SU-DHL-6 (cell line): Measurements from ENCODE around the gene ACAA1.

Experiments used
- EZH2phosphoT487 ChIP-seq: fragments of 200-600 bp; sonication (generic), shearing (Covaris generic); conservative IDR thresholded peaks from 2 replicates; pipeline ENCODE4 v1.6.1; 2018; ENCODE audit warnings: mild to moderate bottlenecking, antibody characterized with exemption, low read length, moderate library complexity, mixed read lengths
- TF ChIP-seq, protein P1 (sequence below): fragments of 200-600 bp; sonication (generic); IDR thresholded peaks from one replicate; pipeline ENCODE4 v1.5.1; 2017; ENCODE audit warnings: antibody characterized with exemption, mild to moderate bottlenecking, low read length, moderate library complexity; ENCODE audit not compliant: insufficient read depth, poor library complexity, severe bottlenecking

DNA sequence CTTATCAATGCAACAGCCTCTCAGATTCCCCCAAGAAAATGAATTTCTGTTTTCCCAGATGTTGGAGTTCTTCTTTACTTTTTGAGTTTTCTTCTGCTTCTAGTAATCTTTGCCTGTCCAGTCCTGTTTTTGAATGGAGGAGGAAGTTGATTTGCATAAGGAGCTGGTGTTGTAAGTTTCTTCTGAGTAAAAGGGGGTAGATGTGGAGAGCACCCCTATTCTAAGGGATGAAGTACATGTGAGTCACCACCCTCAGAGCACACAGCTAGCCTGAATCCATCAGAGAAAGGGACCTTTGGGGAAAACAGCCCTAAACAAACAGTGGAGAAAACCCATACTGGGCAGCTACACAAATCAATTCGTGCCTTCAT, 34.5 kb downstream of the ACAA1 start:
- TF ChIP-seq, protein P1, sequence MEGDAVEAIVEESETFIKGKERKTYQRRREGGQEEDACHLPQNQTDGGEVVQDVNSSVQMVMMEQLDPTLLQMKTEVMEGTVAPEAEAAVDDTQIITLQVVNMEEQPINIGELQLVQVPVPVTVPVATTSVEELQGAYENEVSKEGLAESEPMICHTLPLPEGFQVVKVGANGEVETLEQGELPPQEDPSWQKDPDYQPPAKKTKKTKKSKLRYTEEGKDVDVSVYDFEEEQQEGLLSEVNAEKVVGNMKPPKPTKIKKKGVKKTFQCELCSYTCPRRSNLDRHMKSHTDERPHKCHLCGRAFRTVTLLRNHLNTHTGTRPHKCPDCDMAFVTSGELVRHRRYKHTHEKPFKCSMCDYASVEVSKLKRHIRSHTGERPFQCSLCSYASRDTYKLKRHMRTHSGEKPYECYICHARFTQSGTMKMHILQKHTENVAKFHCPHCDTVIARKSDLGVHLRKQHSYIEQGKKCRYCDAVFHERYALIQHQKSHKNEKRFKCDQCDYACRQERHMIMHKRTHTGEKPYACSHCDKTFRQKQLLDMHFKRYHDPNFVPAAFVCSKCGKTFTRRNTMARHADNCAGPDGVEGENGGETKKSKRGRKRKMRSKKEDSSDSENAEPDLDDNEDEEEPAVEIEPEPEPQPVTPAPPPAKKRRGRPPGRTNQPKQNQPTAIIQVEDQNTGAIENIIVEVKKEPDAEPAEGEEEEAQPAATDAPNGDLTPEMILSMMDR: no peak
- no peak for TF ChIP-seq EZH2phosphoT487
